WTC11 (cell line): ENCODE measurements around the gene ALK. TPM values are rescaled to one million over a fixed set of nuclear protein-coding genes. Genes with fewer than 3 reads are reported as not detected.

Source experiments
- ATAC-seq: fragments of 200-7000 bp; cut with Tn5 transposase; 2 replicates; pipeline ENCODE4 v1.10.0; 2021; ENCODE audit warnings: mild to moderate bottlenecking, moderate library complexity
- CTCF ChIA-PET: fragments of 300-600 bp; sonication (Branson Sonifier 250); formaldehyde crosslinking; loops from one replicate; lab custom pipeline; 2021; ENCODE audit warnings: antibody characterized with exemption; lab: Charles Lee
- POLR2A ChIA-PET: fragments of 350-600 bp; sonication (Branson Sonifier 250); formaldehyde crosslinking; loops from one replicate; lab custom pipeline; 2021; ENCODE audit warnings: antibody characterized with exemption; lab: Charles Lee
- DNase-seq: peaks from one replicate; pipeline ENCODE4 v3.0.0; 2021; ENCODE audit warnings: low spot score
- H3K27ac Mint-ChIP-seq: 2 replicates; pipeline ENCODE4 v1.8.0; 2021; ENCODE audit warnings: mixed read lengths
- H3K27me3 Mint-ChIP-seq: 2 replicates; pipeline ENCODE4 v1.8.0; 2021; ENCODE audit warnings: low read depth, mild to moderate bottlenecking, moderate library complexity, mixed read lengths
- H3K36me3 Mint-ChIP-seq: 2 replicates; pipeline ENCODE4 v1.8.0; 2021; ENCODE audit warnings: mixed read lengths
- H3K4me1 Mint-ChIP-seq: 2 replicates; pipeline ENCODE4 v1.8.0; 2022; ENCODE audit warnings: mixed read lengths
- H3K4me3 Mint-ChIP-seq: 2 replicates; pipeline ENCODE4 v1.8.0; 2021; ENCODE audit warnings: mild to moderate bottlenecking, moderate library complexity, mixed read lengths
- H3K9me3 Mint-ChIP-seq: 2 replicates; pipeline ENCODE4 v1.8.0; 2021; ENCODE audit warnings: mixed read lengths
- AR ChIP-seq: fragments of 250-450 bp; sonication (Bioruptor Pico); IDR thresholded peaks from 2 replicates; pipeline ENCODE4 v1.9.0; 2021; ENCODE audit warnings: mild to moderate bottlenecking
- ATF1 ChIP-seq: sonication (generic); formaldehyde crosslinking; IDR thresholded peaks from 2 replicates; pipeline ENCODE4 v1.8.1; 2023; ENCODE audit warnings: mild to moderate bottlenecking, moderate library complexity, missing genetic modification reagents
- CTCF ChIP-seq: fragments of 200-600 bp; IDR thresholded peaks from 2 replicates; pipeline ENCODE4 v1.8.0; 2022; ENCODE audit warnings: antibody characterized with exemption
- FOXP1 ChIP-seq: sonication (generic); formaldehyde crosslinking; IDR thresholded peaks from 2 replicates; pipeline ENCODE4 v1.8.0; 2022; ENCODE audit warnings: missing genetic modification reagents, mild to moderate bottlenecking, moderate library complexity, borderline replicate concordance
- HMGXB4 ChIP-seq: sonication (generic); formaldehyde crosslinking; IDR thresholded peaks from 2 replicates; pipeline ENCODE4 v1.8.1; 2023; ENCODE audit warnings: mild to moderate bottlenecking, moderate library complexity, missing genetic modification reagents
- JUN ChIP-seq: sonication (generic); formaldehyde crosslinking; IDR thresholded peaks from 2 replicates; pipeline ENCODE4 v1.8.0; 2023; ENCODE audit warnings: mild to moderate bottlenecking, missing genetic modification reagents
- KAT7 ChIP-seq: sonication (generic); formaldehyde crosslinking; IDR thresholded peaks from 2 replicates; pipeline ENCODE4 v1.8.1; 2023; ENCODE audit warnings: missing genetic modification reagents, mild to moderate bottlenecking, borderline replicate concordance
- MYBL2 ChIP-seq: sonication (generic); formaldehyde crosslinking; IDR thresholded peaks from 2 replicates; pipeline ENCODE4 v1.8.1; 2023; ENCODE audit warnings: mild to moderate bottlenecking, moderate library complexity, missing genetic modification reagents
- NR2C2 ChIP-seq: sonication (generic); formaldehyde crosslinking; IDR thresholded peaks from 2 replicates; pipeline ENCODE4 v1.8.0; 2022; ENCODE audit warnings: mild to moderate bottlenecking, missing genetic modification reagents
- OVOL2 ChIP-seq: fragments of 250-450 bp; sonication (Bioruptor Pico); IDR thresholded peaks from 2 replicates; pipeline ENCODE4 v1.9.0; 2021; ENCODE audit warnings: mild to moderate bottlenecking, borderline replicate concordance
- RELA ChIP-seq: sonication (generic); formaldehyde crosslinking; IDR thresholded peaks from 2 replicates; pipeline ENCODE4 v1.8.1; 2022; ENCODE audit warnings: missing genetic modification reagents, mild to moderate bottlenecking, borderline replicate concordance
- SMAD4 ChIP-seq: sonication (generic); formaldehyde crosslinking; IDR thresholded peaks from 2 replicates; pipeline ENCODE4 v1.8.0; 2022; ENCODE audit warnings: mild to moderate bottlenecking, missing genetic modification reagents
- TEAD4 ChIP-seq: sonication (generic); formaldehyde crosslinking; IDR thresholded peaks from 2 replicates; pipeline ENCODE4 v1.8.0; 2022; ENCODE audit warnings: mild to moderate bottlenecking, missing genetic modification reagents
- ZNF121 ChIP-seq: sonication (generic); formaldehyde crosslinking; IDR thresholded peaks from 2 replicates; pipeline ENCODE4 v1.8.0; 2023; ENCODE audit warnings: missing genetic modification reagents
- ZNF263 ChIP-seq: sonication (generic); formaldehyde crosslinking; IDR thresholded peaks from 2 replicates; pipeline ENCODE4 v1.8.1; 2022; ENCODE audit warnings: low read depth, mild to moderate bottlenecking, moderate library complexity, missing genetic modification reagents
- ZNF396 ChIP-seq: fragments of 250-450 bp; sonication (Bioruptor Pico); IDR thresholded peaks from 2 replicates; pipeline ENCODE4 v1.8.0; 2021; ENCODE audit warnings: mild to moderate bottlenecking, moderate library complexity, borderline replicate concordance
- total RNA-seq: library from RNA; stranded (reverse); gene quantifications from 3 replicates; pipeline ENCODE4 v1.2.3, GENCODE V29; 2021
- TF ChIP-seq, protein P1 (sequence below): sonication (generic); formaldehyde crosslinking; IDR thresholded peaks from 2 replicates; pipeline ENCODE4 v1.8.1; 2022; ENCODE audit warnings: missing genetic modification reagents, borderline replicate concordance
- TF ChIP-seq, protein P2 (sequence below): sonication (generic); formaldehyde crosslinking; conservative IDR thresholded peaks from 2 replicates; pipeline ENCODE4 v1.8.1; 2022; ENCODE audit warnings: mild to moderate bottlenecking, missing genetic modification reagents
- TF ChIP-seq, protein P3 (sequence below): sonication (generic); formaldehyde crosslinking; IDR thresholded peaks from 2 replicates; pipeline ENCODE4 v1.8.1; 2022; ENCODE audit warnings: low read depth, missing genetic modification reagents, borderline replicate concordance
- TF ChIP-seq, protein P4 (sequence below): sonication (generic); formaldehyde crosslinking; IDR thresholded peaks from 2 replicates; pipeline ENCODE4 v1.8.0; 2023; ENCODE audit warnings: mild to moderate bottlenecking, missing genetic modification reagents

The ALK gene
- total RNA-seq, 1 experiment from 2014 or later: not detected

- TF ChIP-seq ZNF396 (no peak), HMGXB4 (CRISPR knock-in tag) (no peak)
These were observed 682.0 kb downstream of the ALK start (continued) for GRCh38 chr2:29239209-29239960.

GRCh38 chr2:29238497-29238896, 682.9 kb downstream of the ALK start:
- H3K4me3 Mint-ChIP-seq: no peak overlapping the region
- no peak overlapping the region for H3K27ac Mint-ChIP-seq
- ChIA-PET POLR2A (no interaction called here), CTCF (interaction anchor here (0.6 to 1.6 kb wide), 29 partner anchors 8 to 834 kb away, joined by 3 to 13 read pairs (median 4); partner anchors contain the start of gene ALK)
- H3K27me3 Mint-ChIP-seq: no peaks in the 10 kb centered on the region; the same call in 1 of the 2 replicates
- H3K4me1 Mint-ChIP-seq: no peaks in the 10 kb centered on the region
- ATAC-seq: peak; percentile 98
- H3K9me3 Mint-ChIP-seq: no peaks in the 10 kb centered on the region
- no peaks in the 10 kb centered on the region for H3K36me3 Mint-ChIP-seq
- TF ChIP-seq ATF1 (CRISPR knock-in tag) (no peak), ZNF121 (no peak), CTCF (peak; percentile 67)
- DNase-seq: peak; percentile 69

GRCh38 chr2:29236074-29236473, 685.3 kb downstream of the ALK start:
- H3K4me3 Mint-ChIP-seq: no peak overlapping the region
- no peak for TF ChIP-seq RELA
- no peak for TF ChIP-seq MYBL2 (CRISPR knock-in tag)
- no peak for TF ChIP-seq JUN (CRISPR knock-in tag)
- TF ChIP-seq, protein P1, sequence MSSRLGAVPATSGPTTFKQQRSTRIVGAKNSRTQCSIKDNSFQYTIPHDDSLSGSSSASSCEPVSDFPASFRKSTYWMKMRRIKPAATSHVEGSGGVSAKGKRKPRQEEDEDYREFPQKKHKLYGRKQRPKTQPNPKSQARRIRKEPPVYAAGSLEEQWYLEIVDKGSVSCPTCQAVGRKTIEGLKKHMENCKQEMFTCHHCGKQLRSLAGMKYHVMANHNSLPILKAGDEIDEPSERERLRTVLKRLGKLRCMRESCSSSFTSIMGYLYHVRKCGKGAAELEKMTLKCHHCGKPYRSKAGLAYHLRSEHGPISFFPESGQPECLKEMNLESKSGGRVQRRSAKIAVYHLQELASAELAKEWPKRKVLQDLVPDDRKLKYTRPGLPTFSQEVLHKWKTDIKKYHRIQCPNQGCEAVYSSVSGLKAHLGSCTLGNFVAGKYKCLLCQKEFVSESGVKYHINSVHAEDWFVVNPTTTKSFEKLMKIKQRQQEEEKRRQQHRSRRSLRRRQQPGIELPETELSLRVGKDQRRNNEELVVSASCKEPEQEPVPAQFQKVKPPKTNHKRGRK (CRISPR knock-in tag): no peak
- TF ChIP-seq, protein P2, sequence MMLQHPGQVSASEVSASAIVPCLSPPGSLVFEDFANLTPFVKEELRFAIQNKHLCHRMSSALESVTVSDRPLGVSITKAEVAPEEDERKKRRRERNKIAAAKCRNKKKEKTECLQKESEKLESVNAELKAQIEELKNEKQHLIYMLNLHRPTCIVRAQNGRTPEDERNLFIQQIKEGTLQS (CRISPR knock-in tag): no peak
- TF ChIP-seq, protein P3, sequence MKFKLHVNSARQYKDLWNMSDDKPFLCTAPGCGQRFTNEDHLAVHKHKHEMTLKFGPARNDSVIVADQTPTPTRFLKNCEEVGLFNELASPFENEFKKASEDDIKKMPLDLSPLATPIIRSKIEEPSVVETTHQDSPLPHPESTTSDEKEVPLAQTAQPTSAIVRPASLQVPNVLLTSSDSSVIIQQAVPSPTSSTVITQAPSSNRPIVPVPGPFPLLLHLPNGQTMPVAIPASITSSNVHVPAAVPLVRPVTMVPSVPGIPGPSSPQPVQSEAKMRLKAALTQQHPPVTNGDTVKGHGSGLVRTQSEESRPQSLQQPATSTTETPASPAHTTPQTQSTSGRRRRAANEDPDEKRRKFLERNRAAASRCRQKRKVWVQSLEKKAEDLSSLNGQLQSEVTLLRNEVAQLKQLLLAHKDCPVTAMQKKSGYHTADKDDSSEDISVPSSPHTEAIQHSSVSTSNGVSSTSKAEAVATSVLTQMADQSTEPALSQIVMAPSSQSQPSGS: no peak
- TF ChIP-seq KAT7 (CRISPR knock-in tag): no peak
- no peak for TF ChIP-seq FOXP1 (CRISPR knock-in tag)
- no peak for TF ChIP-seq ZNF396
- TF ChIP-seq ZNF263 (CRISPR knock-in tag): no peak
- TF ChIP-seq TEAD4: no peak
- TF ChIP-seq SMAD4 (CRISPR knock-in tag): no peak
- no peak for TF ChIP-seq AR (CRISPR knock-in tag)
- no peak for TF ChIP-seq OVOL2 (CRISPR knock-in tag)
- no peak for TF ChIP-seq NR2C2 (CRISPR knock-in tag)
- TF ChIP-seq, protein P4, sequence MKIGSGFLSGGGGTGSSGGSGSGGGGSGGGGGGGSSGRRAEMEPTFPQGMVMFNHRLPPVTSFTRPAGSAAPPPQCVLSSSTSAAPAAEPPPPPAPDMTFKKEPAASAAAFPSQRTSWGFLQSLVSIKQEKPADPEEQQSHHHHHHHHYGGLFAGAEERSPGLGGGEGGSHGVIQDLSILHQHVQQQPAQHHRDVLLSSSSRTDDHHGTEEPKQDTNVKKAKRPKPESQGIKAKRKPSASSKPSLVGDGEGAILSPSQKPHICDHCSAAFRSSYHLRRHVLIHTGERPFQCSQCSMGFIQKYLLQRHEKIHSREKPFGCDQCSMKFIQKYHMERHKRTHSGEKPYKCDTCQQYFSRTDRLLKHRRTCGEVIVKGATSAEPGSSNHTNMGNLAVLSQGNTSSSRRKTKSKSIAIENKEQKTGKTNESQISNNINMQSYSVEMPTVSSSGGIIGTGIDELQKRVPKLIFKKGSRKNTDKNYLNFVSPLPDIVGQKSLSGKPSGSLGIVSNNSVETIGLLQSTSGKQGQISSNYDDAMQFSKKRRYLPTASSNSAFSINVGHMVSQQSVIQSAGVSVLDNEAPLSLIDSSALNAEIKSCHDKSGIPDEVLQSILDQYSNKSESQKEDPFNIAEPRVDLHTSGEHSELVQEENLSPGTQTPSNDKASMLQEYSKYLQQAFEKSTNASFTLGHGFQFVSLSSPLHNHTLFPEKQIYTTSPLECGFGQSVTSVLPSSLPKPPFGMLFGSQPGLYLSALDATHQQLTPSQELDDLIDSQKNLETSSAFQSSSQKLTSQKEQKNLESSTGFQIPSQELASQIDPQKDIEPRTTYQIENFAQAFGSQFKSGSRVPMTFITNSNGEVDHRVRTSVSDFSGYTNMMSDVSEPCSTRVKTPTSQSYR (CRISPR knock-in tag): no peak

More at GRCh38 chr2:29236074-29236473, 685.3 kb downstream of the ALK start:
- no peaks in the 10 kb centered on the region; the same call in 1 of the 2 replicates for H3K27me3 Mint-ChIP-seq
- ATAC-seq (no peak), DNase-seq (no peak)
- ChIA-PET CTCF (no interaction called here), POLR2A (no interaction called here)
- no peaks in the 10 kb centered on the region for H3K9me3 Mint-ChIP-seq
- no peaks in the 10 kb centered on the region for H3K36me3 Mint-ChIP-seq
- no peaks in the 10 kb centered on the region for H3K4me1 Mint-ChIP-seq
- no peak overlapping the region for H3K27ac Mint-ChIP-seq
